Measurements from ENCODE around the gene CREG2.

CREG2 gene

DNA sequence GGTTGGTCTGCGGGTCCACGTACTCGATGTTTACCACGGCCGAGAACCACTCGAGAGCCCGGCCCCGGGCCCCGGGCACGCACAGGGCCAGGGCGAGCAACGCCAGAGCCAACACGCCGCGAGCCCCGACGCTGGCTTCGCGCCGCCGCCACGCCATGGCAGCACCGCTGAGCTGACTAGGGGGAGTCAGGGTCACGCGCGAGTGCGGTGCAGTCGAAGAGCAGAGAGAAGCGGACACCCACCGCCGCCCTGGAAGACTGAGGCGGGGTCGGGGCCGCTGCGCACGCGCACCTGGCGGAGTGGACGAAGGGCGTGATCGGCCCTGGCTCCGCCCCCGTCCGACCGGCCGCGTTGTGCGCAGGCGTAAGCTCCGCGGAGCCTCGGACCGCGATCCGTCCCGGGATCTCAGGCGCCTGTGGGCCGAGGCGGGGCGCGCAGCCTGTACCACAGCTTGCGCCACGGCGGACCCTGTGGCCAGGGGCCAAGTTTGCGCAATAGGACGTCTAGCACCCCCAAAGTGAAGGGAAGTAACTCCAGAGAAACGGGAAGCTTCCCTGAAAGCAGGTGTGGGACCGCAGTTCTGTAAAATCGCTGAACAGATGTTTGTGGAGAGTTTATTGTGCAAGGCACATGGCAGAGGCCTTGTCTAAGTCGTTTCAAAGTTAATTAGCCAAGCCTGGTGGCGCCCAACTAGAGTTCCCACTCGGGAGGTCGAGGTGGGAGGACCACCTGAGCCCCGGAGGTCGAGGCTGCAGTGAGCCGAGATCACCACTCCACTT lies 78.7 kb downstream of the CREG2 start, which contains the start of gene RNF149:
TSS of gene RNF149 (minus strand) at position 270 of the 779 bp plus-strand sequence. CDS start at position 157, 113 bp downstream.
- peak within 1 kb of the TSS; percentile 53; the same call in 1 of the 2 replicates for H3K27ac ChIP-seq
- TF ChIP-seq FOXP2 (optimal IDR thresholded peaks at IDR 0.05; ENCODE audit: control extremely low read depth, extremely low read length, insufficient read depth) (no peak), POLR2AphosphoS5 (IDR thresholded peaks at IDR 0.05; ENCODE audit: borderline replicate concordance, low read depth, low read length) (peak; percentile 98)
- DNase-seq (ENCODE audit: low read depth, low spot score) = no peak
- peaks cover 9% of the 10 kb centered on the region; the same call in 1 of the 2 replicates for H3K36me3 ChIP-seq (ENCODE audit: insufficient read depth, low read length)
- H3K9me3 ChIP-seq (ENCODE audit: low read depth, low read length) = no peaks in the 10 kb centered on the region
- H3K9ac ChIP-seq (ENCODE audit: insufficient read length) = peak within 1 kb of the TSS; percentile 95
- peak within 1 kb of the TSS; percentile 94 for H3K4me3 ChIP-seq

DNA sequence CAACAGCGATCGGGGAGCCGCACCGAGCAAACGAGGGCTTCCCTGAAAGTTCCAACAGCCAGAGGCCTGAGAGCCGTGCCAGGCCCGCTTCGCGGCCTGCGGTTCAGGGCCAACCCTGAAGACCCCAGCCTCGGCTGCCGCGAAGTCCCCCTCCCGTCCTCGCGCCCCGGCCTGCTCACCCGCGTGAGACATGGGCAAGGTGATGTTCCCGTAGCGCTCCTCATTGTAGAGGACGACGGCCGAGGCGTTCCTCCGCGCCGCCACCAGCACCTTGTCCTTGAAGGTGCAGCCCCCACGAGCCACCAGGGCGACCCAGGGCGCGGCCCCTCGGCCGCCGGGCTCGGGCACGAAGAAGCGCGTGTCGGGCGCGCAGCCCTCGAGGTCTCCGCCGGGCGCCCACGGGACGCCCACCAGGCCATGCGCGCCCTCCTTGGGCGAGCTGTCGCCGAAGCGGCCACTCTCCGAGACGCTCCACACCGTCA lies 79.3 kb downstream of the CREG2 start:
- Histone ChIP-seq H3K36me3 (ENCODE audit: insufficient read depth, low read length) (peaks cover 9% of the 10 kb centered on the region; the same call in 1 of the 2 replicates), H3K27ac (0 out of 2 replicates have a peak overlapping the region, but pooled peaks have one; percentile 53), H3K9ac (ENCODE audit: insufficient read length) (peak overlapping the region; percentile 95), H3K4me3 (peak overlapping the region; percentile 94), H3K9me3 (ENCODE audit: low read depth, low read length) (no peaks in the 10 kb centered on the region)
- TF ChIP-seq FOXP2 (optimal IDR thresholded peaks at IDR 0.05; ENCODE audit: control extremely low read depth, extremely low read length, insufficient read depth) = no peak
- no peak for TF ChIP-seq EZH2 (IDR thresholded peaks at IDR 0.05)
- no peak for TF ChIP-seq POLR2AphosphoS5 (IDR thresholded peaks at IDR 0.05; ENCODE audit: borderline replicate concordance, low read depth, low read length)
- no peak for DNase-seq (ENCODE audit: low read depth, low spot score)

DNA sequence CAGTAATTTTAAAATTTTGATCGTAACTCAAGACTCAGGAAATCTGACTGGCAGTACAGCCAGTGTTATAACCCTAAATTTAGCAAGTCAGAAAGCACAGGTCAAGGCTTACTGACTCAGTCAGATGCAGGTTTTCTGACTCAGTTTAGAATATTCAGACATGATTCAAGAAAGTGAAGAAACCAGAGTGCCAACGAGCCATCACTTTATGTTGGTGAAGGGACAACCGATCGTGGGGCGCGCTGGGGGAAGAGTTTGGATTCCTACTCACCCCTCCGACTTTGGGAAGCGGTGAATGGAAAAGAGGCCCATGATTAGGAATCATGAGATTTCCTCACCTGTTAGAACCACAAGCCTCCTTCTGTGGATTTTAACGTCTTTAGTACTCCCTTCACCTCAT lies 79.8 kb downstream of the CREG2 start:
- DNase-seq (ENCODE audit: low read depth, low spot score) = no peak
- Histone ChIP-seq H3K4me3 (peak overlapping the region; percentile 94), H3K9me3 (ENCODE audit: low read depth, low read length) (no peaks in the 10 kb centered on the region), H3K27ac (no peak overlapping the region), H3K9ac (ENCODE audit: insufficient read length) (peak overlapping the region; percentile 95), H3K36me3 (ENCODE audit: insufficient read depth, low read length) (peaks cover 9% of the 10 kb centered on the region; the same call in 1 of the 2 replicates)
- TF ChIP-seq EZH2 (IDR thresholded peaks at IDR 0.05) = no peak
- no peak for TF ChIP-seq FOXP2 (optimal IDR thresholded peaks at IDR 0.05; ENCODE audit: control extremely low read depth, extremely low read length, insufficient read depth)
- no peak for TF ChIP-seq POLR2AphosphoS5 (IDR thresholded peaks at IDR 0.05; ENCODE audit: borderline replicate concordance, low read depth, low read length)

DNA sequence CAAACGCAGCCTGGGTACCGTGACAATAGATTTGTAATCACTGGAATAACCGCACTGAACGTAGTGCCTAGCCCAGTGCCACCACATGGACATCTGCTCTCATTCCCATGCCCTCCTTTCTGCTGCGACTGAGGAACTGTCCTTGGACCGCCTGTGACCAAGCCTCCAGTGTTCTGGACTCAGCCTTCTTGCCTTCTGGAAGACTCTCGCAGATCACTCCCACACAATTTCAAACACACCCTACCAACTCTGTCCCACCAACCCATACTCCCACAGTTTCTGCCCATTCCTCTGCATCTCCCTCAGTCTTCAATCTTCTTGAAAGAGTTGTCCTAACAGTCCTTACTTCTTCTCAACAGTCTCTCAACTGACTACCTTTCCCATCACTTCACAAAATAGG lies 80.9 kb downstream of the CREG2 start:
- no peak overlapping the region for H3K27ac ChIP-seq
- H3K4me3 ChIP-seq = peak overlapping the region; percentile 94

DNA sequence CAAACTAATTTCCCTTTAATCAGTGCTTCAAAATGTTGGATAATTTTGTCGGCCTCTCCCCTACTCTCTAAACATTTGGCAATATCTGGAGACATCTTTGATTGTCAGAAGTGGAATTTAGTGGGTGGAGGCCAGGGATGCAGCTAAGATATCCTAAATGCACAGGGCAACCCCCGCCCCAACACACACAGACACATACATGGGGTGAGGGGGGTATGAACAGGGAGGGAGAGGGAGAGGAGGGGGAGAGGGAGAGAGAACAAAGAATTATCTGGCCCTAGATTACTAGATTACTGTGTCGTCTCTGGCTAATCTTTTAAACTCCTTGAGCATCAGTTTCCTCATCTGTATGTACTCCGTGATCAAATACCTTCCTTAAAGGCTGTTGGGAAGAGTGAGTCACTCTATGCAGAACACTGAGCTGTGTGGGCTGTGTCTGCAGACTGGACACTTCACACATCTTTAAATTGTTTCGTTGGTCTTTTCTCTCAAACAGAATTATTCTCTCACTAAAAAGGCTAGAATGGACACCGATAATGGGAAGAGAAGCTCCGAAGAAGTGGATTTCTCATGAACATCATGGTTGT lies 81.7 kb downstream of the CREG2 start:
- no peak for DNase-seq (ENCODE audit: low read depth, low spot score)
- Histone ChIP-seq H3K36me3 (ENCODE audit: insufficient read depth, low read length) (peaks cover 9% of the 10 kb centered on the region; the same call in 1 of the 2 replicates), H3K27ac (no peak overlapping the region), H3K9me3 (ENCODE audit: low read depth, low read length) (no peaks in the 10 kb centered on the region), H3K9ac (ENCODE audit: insufficient read length) (no peak overlapping the region), H3K4me3 (peak overlapping the region; percentile 26; the same call in 1 of the 2 replicates)
- TF ChIP-seq EZH2 (IDR thresholded peaks at IDR 0.05) = no peak
- no peak for TF ChIP-seq POLR2AphosphoS5 (IDR thresholded peaks at IDR 0.05; ENCODE audit: borderline replicate concordance, low read depth, low read length)
- no peak for TF ChIP-seq FOXP2 (optimal IDR thresholded peaks at IDR 0.05; ENCODE audit: control extremely low read depth, extremely low read length, insufficient read depth)

More for the DNA sequence above, 80.9 kb downstream of the CREG2 start:
- peaks cover 9% of the 10 kb centered on the region; the same call in 1 of the 2 replicates for H3K36me3 ChIP-seq (ENCODE audit: insufficient read depth, low read length)
- peak overlapping the region; percentile 95 for H3K9ac ChIP-seq (ENCODE audit: insufficient read length)
- no peaks in the 10 kb centered on the region for H3K9me3 ChIP-seq (ENCODE audit: low read depth, low read length)
- no peak for DNase-seq (ENCODE audit: low read depth, low spot score)
- no peak for TF ChIP-seq FOXP2 (optimal IDR thresholded peaks at IDR 0.05; ENCODE audit: control extremely low read depth, extremely low read length, insufficient read depth)
- no peak for TF ChIP-seq POLR2AphosphoS5 (IDR thresholded peaks at IDR 0.05; ENCODE audit: borderline replicate concordance, low read depth, low read length)
- no peak for TF ChIP-seq EZH2 (IDR thresholded peaks at IDR 0.05)

DNA sequence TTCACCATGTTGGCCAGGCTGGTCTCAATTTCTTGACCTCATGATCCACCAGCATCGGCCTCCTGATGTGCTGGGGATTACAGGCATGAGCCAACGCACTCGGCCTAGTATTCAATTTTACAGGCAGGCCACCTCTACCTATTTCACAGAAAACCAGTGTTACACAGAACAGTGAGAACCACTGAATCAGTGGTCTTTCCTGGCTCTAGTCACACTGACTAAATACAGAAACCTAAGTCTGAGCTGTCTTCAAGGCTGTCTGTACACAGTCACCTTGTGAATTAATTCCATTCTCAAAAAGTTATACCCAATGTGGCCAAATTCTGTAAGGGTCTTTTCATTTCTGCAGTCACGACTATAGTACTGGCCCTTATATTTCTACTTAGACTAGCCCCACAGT lies 82.3 kb downstream of the CREG2 start:
- Histone ChIP-seq H3K27ac (no peak overlapping the region), H3K9ac (ENCODE audit: insufficient read length) (no peak overlapping the region), H3K36me3 (ENCODE audit: insufficient read depth, low read length) (peaks cover 9% of the 10 kb centered on the region; the same call in 1 of the 2 replicates), H3K9me3 (ENCODE audit: low read depth, low read length) (no peaks in the 10 kb centered on the region), H3K4me3 (no peak overlapping the region)
- DNase-seq (ENCODE audit: low read depth, low spot score) = no peak
- TF ChIP-seq POLR2AphosphoS5 (IDR thresholded peaks at IDR 0.05; ENCODE audit: borderline replicate concordance, low read depth, low read length) (no peak), FOXP2 (optimal IDR thresholded peaks at IDR 0.05; ENCODE audit: control extremely low read depth, extremely low read length, insufficient read depth) (no peak), EZH2 (IDR thresholded peaks at IDR 0.05) (no peak)

DNA sequence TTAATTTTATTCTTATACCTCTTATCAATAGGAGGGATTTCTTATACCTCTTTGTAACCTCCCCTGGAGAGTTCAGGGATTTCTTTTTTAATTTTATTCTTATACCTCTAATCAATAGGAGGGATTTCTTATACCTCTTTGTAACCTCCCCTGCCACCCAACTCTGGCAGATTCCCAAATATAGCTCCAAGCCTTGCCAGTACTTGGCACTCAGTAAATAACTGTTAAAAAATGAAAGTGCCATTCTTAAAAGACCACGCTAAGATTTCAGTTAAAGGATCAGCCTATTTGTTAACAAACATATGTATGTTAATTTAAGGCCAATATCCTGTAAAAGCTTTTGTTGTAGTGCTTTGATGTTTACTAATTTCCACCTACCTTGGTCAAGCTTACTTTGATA lies 83.6 kb downstream of the CREG2 start:
- DNase-seq (ENCODE audit: low read depth, low spot score) = no peak
- H3K9ac ChIP-seq (ENCODE audit: insufficient read length) = no peak overlapping the region
- TF ChIP-seq FOXP2 (optimal IDR thresholded peaks at IDR 0.05; ENCODE audit: control extremely low read depth, extremely low read length, insufficient read depth) = no peak
- no peak for TF ChIP-seq POLR2AphosphoS5 (IDR thresholded peaks at IDR 0.05; ENCODE audit: borderline replicate concordance, low read depth, low read length)
- no peak for TF ChIP-seq EZH2 (IDR thresholded peaks at IDR 0.05)
- H3K9me3 ChIP-seq (ENCODE audit: low read depth, low read length) = no peaks in the 10 kb centered on the region
- H3K36me3 ChIP-seq (ENCODE audit: insufficient read depth, low read length) = peaks cover 9% of the 10 kb centered on the region; the same call in 1 of the 2 replicates
- no peak overlapping the region for H3K27ac ChIP-seq
- no peak overlapping the region for H3K4me3 ChIP-seq

DNA sequence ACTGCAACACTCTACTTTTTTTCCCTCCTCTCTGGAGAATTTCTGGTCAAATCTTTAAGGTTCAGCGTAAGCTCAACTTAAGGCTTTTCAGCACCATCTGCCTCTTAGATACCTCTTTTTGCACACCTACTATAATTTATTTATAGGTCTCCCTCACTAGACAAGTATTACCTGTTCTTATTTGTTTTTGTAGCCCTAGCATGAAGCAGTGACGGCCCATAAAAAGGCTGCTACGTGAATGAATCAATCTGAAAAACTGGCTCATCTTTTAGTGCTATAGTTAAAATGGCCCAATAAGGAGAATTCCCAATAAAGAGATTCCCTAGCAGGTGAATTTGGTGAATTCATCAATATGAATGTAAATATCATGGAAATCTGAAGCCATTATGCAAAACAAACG lies 85.3 kb downstream of the CREG2 start:
- DNase-seq (ENCODE audit: low read depth, low spot score) = no peak
- Histone ChIP-seq H3K36me3 (ENCODE audit: insufficient read depth, low read length) (peaks cover 9% of the 10 kb centered on the region; the same call in 1 of the 2 replicates), H3K9ac (ENCODE audit: insufficient read length) (no peak overlapping the region), H3K9me3 (ENCODE audit: low read depth, low read length) (no peaks in the 10 kb centered on the region), H3K4me3 (no peak overlapping the region), H3K27ac (no peak overlapping the region)
- no peak for TF ChIP-seq FOXP2 (optimal IDR thresholded peaks at IDR 0.05; ENCODE audit: control extremely low read depth, extremely low read length, insufficient read depth)
- TF ChIP-seq POLR2AphosphoS5 (IDR thresholded peaks at IDR 0.05; ENCODE audit: borderline replicate concordance, low read depth, low read length) = no peak
- no peak for TF ChIP-seq EZH2 (IDR thresholded peaks at IDR 0.05)
